Dermis blood vessel endothelial cell (primary cell): Measurements from ENCODE around the gene TOLLIP. TPM values are rescaled to one million over a fixed set of nuclear protein-coding genes. Genes with fewer than 3 reads are reported as not detected.
"Not testable (repeated sequence)": the region's sequence is repeated elsewhere in the genome, so short reads cannot be mapped to it uniquely, and the experiment has no call there.

Experiments used
- DNase-seq: peaks from one replicate; pipeline ENCODE4 v3.0.0; 2010
- total RNA-seq: library from RNA; depleted of rRNA; stranded (reverse); fragments of >200 nt; gene quantifications from 2 replicates; pipeline ENCODE4 v1.2.3, GENCODE V29; 2014

Gene TOLLIP
- total RNA-seq, 1 donor from 2014 or later, result 24.8 TPM

DNA sequence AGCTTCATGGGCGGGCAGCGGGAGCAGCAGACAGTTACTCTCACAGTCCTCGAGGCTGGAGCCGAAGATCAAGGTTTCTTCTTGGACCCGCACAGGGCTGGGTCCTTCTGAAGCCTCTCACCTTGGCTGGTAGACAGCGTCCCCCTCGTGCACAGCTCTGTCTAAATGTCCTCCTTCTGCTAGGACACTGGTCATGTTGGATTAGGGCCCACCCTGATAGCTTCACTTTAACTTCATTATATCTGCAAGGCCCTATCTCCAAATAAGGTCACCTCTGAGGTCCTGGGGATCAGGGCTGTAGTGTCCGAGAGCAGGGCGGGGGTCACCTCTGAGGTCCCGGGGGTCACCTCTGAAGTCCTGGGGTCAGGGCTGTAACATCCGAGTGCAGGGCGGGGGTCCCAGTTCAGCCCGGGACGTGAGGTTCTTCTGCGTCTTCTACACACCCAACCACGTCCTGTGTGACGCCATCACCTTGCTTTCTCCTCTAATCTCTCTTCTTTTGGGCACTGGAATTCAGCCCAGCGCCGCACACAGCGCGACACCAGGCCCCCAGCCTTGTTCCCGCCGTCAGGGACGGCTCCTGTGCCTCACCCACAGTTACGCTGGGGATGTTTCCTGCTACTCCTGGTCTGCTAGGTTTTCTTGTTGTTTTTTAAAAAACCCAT, 34.1 kb upstream of the TOLLIP start:
- no peak for DNase-seq

DNA sequence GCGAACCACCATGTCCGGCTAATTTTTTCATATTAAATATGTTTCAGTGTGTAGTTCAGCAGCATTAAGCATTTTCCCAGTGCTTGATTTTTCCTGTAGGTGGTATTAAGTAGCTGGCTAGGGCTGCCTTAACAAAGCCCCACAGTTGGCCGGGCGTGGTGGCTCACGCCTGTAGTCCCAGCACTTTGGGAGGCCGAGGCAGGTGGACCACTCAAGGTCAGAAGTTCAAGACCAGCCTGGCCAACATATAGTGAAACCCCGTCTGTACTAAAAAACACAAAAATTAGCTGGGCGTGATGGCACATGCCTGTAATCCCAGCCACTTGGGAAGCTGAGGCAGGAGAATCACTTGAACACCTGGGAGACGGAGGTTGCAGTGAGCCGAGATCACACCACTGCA, 33.5 kb upstream of the TOLLIP start:
- DNase-seq, result no peak

DNA sequence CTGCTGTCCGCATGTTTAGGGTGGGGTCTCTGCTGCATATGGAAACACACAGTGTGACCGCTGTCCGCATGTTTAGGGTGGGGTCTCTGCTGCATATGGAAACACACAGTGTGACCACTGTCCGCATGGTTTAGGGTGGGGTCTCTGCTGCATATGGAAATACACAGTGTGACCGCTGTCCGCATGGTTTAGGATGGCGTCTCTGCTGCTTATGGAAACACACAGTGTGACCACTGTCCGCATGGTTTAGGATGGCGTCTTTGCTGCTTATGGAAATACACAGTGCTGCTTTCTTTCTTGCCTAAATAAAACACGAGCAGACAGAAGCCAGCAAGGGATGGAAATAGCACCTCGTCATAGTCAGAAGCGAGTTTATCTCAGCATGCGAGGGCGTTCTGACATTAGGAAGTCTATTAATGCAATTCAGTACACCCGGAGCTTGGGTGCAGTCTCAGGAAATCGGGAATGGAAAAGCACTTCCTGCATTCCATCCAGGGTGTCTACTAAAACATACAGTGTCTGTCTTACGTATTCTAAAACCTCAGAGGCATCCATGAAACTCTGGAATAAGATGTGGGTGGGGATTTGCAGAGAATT, 32.6 kb upstream of the TOLLIP start:
- DNase-seq, result peak; percentile 13

DNA sequence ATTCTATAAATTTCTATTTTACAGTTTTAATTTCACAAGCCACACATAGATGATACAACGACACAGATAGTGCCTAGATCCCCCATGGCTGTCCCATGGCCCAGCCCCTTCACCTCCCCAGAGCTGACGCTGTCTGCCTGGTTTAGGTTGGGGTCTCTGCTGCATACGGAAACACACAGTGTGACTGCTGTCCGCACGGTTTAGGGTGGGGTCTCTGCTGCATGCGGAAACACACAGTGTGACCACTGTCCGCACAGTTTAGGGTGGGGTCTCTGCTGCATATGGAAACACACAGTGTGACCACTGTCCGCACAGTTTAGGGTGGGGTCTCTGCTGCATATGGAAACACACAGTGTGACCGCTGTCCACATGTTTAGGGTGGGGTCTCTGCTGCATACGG, 31.8 kb upstream of the TOLLIP start:
- not testable (repeated sequence) for DNase-seq

DNA sequence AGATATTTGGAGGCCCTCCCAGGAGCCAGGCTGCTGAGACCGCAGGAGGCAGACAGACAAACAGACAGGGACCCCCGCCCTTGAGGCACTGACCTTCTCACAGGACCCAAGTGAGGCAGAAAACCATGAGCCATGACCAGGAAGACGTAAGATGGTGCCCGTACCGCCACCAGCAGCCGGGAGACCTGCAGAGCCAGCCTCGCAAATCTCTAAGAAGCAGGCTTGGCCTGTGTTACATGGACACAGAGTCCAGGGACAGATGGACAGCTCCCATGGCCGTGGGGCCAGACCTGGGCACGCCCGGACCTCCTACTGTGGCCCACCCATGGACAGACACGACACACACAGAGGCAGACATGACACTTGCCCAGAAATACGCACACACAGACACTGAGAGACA, 30.7 kb upstream of the TOLLIP start:
- no peak for DNase-seq

DNA sequence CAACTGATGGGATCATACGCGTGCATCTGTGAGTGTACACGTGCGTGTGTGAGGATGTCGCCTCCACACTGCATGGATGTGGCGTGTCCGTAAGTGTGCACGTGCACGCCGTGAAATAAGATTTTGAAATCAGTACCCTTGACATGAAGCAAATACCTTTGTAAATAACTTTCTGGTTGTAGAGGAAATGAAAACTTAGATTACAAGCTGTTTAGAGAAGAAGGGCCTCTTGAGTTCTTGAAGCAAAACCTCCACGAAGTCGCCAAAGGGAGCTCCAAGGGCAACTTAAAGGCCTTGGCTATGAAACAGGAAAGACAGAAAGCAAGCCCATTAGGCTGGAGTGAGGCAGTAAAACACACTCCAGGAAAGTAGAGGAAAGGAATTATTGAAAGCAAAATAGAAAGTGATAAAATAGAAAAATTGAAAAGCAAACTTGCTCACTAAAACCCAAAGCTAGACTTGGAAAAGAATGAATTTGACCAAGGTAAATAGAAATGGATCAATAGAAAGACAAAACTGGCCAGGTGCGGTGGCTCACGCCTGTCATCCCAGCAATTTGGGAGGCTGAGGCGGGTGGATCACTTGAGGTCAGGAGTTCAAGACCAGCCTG, 29.7 kb upstream of the TOLLIP start:
- DNase-seq, result no peak

DNA sequence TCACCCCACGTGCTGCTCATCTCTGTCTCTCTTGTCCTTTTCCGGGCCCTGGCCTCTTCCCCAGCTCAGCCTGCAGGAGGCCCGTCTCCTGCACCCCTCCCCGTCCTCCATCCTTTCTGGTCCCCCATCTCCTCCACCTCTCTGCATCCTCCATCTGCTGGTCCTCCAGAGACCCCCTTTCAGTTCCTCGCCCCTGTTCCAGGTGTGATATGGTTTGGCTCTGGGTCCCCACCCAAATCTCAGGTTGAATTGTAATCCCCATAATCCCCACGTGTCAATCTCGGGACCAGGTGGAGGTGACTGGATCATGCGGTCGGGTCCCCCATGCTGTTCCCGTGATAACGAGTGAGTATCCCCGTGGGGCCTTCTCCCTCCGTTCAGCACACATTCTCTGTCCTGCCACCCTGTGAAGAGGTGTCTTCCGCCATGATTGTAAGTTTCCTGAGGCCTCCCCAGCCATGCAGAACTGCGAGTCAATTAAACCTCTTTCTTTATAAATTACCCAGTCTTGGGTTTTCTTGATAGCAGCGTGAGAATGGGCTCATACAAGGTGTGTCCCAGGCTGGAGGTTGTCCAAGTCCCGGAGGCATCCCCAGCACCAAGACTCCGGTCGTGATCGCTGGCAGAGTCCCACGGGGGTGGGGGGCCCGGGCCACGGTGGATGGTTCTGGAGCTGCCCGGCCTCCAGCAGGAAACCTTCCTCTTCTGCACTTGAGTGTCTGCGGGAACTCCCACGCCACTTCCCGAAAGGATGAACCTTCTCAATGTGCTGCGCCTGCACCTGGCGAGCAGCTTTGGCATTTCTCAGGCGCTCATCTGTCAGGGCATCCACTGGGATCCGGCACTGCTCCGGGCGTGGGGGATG, 29.0 kb upstream of the TOLLIP start:
- no peak for DNase-seq

DNA sequence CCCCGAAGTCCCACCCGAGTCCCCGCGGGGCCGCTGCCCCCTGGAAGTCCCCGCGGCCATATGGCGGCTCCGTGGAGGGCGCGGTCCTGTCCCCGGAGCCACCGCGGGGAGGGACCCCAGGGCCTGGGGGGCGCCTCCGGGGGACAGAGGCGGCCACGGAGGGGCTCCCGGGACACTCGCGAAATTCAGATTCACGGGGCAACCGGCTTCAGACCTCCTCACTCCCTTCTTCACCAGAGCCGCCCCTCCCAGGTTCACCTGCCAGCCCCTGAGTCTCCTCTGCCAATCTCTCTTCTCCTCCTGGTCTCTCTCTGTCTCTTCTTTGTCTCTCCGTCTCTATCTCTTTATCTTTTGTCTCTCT, 28.2 kb upstream of the TOLLIP start:
- DNase-seq, result no peak

DNA sequence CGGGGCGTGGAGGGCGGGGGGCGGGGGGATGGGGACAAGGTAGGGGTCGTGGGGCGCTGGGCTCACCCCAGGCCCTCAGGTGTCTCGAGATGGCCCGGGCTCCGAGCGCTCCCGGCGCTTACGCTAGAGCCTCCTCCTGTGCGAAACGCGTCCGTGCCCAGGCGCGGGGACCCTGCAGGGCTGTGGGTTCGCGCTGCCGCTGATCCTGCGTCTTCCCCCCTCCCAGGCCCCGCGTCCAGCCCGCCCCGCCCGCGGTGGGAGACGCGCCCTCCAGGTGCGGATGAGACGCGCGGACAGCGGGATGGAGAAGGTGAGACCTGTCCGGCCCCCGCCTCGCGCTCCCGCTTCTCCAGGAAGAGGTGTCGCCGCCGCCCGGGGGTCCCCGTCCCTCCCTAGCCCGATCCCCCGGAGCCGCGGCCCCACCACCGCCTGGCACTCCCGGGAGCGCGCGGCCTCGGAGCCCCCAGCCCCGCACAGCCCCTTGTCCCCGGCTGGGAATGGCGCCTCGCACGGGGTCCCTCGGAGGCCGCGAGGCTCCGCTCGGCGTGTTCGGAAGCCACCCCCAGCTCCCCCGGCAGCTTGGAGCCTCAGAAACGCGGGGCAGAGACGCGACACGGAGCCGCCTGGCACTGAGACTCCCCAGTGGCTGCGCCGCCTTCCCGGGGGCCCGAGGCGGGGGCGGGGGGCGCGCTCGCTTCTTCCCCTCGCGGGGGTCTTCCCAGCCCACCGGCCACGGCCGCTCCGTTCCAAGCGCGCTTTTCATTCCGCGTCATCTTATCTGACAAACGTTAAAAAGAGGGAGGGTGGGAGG, 27.6 kb upstream of the TOLLIP start:
- DNase-seq, result no peak

DNA sequence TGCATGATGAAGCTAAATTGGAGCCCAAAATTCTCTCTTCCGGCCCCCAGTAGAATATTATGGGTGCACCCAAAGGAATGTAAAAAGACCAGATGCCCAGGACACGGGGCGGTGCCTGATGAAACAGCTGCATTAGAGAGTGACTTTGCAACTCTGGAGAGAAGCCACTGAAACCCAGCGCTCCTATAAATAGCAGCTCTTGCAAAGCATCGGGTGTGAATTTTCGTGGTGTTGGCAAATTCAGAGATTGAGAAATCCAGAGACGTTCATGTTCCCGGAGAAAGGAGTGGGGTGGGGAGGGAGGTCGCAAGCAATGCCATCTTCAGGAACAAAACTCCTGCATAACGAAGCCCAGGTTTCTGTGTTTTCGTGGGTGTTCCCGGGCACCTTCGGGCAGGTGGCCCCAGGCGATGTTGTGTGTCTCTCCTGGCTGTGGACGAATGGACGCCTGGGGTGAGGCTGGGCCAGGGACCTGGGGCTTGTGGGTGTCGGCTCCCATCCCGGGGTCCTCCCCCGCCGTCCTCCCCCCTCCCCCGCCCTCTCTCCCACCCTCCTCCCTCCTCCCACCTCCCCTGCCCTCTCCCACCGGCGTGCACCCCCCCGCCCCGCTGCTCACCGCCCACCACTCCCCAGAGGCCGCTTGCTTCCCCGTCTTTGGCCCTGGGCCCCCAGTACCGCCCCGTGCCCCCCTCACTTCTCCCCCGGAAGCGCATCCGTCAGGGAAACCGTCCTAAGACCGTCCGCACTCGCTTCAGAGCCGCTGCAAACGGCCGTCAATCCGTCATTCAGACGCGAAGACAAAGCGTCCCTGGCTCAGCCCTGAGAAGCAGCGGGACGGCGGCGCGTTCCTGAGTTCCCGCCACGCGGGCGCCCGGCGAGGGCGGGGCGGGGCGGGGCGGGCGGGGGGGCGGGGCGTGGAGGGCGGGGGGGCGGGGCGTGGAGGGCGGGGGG, 26.7 kb upstream of the TOLLIP start:
- peak; percentile 20 for DNase-seq

DNA sequence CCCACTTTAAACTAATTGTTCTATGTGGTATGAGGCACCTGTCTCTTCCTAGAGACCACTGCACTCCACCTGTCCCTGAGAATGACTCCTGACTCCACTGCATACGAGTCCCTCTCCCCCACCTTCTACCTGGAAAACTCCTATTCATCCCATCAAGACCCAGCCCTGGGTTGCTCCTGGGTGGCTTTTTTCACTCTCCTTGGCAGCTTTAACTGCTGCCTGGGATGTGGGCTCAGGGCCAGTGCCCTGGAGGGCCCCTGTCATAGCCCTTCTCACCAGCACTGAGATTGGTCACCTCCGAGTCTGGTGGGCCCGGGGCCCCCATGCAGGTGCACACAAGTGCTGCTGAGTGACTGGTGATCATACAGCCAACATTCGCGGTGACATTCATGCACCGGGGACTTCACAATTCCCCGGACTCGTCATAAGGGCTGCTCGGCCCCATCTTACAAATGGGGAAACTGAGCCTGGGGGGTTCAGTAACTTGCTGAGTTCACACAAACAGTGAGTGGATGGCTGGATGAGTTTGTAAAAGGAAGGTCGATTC, 25.9 kb upstream of the TOLLIP start:
- no peak for DNase-seq

DNA sequence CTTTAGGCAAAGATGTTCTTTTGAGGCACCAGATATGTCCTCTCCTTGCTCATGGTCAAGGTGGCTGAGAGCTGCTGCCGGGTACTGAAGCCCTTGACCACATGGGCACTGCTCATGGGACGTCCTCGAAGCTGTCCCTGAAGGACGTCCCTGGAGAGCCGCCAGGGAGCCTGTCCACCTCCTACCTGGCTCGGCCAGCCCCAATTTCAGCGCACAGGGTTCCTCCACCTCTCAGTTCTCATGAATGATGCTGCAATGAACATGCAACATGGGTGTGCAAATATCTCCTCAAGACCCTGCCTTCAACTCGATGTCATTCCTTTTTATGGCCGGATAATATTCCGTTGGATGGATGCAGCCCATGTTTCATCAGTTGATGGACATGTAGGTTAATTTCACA, 24.4 kb upstream of the TOLLIP start:
- no peak for DNase-seq

DNA sequence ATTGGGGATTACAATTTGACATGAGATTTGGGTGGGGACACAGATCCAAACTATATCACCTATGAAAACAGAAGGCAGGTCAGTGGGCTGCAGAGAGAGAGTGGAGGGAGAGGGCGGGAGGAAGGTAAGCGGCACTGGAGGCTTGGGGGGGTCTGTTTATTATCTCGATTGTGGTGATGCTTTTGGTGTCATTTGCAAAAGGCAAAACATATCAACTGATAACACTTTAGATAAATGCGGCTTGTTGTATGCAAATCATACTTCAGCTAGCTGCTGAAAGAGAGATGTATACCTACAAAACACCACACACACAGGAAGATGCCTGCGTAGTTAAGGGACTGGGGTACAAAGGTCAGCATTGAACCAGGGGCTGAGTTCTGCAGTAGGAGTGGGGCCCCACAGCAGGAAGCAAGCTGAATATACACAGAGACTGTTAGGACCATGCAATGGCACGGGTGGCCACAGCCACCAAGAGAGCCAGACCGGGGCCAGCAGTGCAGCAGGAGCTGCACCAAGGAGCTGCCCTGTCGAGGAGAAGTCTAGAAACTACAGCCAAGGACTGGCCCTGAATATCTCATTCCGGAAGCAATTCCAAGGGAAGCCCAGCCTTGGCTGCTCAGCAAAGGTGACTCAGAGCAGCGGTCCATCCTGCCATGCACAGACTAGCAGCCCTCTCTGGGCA, 23.8 kb upstream of the TOLLIP start:
- DNase-seq, result no peak

DNA sequence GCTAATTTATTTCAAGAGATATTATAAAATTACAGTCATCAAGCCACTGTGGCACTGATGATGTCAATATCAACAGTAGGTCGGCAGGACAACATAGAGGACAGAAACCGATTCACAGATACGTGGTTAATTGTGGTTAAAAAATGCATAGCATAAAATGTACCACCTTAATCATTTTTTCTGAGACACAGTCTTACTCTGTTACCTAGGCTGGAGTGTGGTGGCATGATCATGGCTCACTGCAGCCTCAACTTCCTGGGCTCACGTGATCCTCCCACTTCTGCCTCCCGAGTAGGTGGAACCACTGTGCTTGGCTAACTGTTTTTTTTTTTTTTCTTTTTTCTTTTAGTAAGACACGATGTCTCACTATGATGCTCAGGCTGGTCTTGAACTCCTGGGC, 21.0 kb upstream of the TOLLIP start:
- DNase-seq, result no peak

DNA sequence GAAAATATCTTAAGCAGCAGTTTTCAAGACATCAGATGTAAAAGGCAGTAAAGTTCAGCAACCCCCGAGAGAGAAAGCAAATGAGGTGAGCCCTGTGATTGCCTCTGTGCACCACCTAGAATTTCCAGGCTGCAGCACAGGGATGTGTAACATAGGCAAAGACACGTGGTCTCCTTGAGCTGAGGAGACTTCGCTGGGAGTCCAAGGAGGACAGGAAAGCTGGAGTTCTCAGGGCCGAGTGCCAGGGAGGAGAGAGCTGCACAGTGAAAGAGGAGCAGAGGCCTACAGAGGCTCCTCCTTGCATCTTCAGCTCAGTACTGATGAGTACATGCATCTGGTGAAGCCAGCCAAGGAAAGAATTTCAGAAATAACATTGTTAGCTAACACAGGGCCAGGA, 17.6 kb upstream of the TOLLIP start:
- DNase-seq, result no peak

DNA sequence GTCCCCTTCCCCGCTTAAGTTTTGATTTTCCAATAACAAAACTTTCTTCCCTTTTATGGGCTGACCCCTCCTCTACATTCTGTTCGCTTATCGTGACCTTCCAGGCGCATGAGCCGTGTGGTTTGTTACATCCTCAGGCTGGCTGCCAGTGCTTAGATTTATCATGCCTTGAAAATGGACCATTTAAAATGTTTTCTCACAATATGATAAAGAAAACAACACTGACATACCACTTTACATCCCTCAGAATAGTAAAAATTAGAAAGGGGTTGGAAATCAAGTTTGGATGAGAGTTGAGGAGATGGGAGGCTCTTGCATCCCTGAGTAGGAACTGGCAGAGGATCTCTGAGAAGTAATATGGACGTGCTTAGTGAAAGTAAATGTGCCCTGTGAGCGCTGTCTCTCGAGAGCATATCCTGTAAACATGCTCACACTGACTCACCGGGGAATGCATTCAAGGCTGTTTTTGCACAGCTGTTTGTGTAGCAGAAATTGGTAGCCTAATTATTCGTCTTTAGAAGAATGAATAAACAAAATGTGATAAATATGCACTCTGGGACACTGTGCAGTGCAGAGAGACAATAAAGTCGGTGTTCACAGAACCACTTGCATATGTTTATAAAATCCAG, 17.1 kb upstream of the TOLLIP start:
- DNase-seq, result peak; percentile 57

DNA sequence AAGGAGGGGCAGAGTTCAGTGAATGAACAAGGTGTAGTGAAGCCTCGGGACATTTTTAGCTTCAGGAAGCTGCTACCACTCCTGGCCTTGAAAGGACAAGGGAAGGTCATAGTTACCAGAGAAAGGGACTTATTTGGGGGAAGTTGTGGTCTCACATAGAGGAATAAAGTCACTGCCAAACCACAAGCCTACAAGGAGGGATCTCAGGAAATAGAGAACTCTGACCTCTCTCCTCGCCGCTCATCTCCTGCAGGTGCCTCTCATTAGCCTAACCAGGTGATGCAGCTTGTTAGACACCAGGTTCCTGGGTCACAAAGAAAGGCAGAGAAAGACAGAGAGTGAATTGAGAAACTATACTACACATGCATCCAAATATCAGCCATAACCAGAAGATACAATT, 14.3 kb upstream of the TOLLIP start:
- DNase-seq, result no peak

DNA sequence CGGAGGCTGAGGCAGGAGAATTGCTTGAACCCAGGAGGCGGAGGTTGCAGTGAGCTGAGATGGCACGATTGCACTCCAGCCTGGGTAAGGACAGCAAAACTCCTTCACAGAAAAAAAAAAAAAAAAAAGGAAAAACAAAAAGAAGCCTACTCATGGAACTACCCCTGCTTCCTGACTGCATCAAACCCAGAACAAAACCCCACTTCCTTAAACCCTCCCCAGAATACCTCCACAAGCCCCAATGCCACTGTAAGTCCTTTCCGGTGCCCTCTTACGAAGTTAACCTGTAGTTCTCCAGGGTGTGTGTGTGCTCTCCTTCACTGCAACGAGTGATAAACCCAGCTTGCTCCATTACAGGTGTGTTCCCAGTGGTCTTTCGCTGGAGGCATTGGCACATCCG, 8.6 kb upstream of the TOLLIP start:
- no peak for DNase-seq

DNA sequence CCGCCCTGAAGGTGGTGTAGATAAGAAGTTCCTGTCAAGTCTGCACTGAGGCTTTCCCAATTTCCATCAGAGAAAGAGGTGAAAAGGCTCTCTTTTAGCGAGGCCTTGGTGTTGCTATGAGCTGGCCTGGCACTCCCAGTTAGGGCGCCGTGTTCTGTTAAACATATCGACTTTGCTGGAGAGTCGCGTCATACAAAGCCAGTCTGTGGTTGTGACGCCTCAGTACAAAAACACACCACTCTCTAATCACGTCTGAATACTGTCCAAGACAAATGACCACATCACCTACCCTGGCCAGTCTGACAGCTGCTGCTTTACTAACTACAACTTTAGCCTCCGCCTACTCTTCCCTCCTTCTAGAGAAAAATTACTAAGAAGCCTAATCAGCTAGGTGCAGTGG, 8.0 kb upstream of the TOLLIP start:
- no peak for DNase-seq
